HG03442 (cell line): ENCODE data around the gene HDAC1.
"Not testable (repeated sequence)": the region's sequence is repeated elsewhere in the genome, so short reads cannot be mapped to it uniquely, and the experiment has no call there.

Experiments used
- ATAC-seq: cut with Tn5 transposase; IDR thresholded peaks from one replicate; pipeline ENCODE4 v1.9.1; 2021; ENCODE audit warnings: mild to moderate bottlenecking, moderate library complexity; ENCODE audit not compliant: unreplicated experiment

The HDAC1 gene

DNA sequence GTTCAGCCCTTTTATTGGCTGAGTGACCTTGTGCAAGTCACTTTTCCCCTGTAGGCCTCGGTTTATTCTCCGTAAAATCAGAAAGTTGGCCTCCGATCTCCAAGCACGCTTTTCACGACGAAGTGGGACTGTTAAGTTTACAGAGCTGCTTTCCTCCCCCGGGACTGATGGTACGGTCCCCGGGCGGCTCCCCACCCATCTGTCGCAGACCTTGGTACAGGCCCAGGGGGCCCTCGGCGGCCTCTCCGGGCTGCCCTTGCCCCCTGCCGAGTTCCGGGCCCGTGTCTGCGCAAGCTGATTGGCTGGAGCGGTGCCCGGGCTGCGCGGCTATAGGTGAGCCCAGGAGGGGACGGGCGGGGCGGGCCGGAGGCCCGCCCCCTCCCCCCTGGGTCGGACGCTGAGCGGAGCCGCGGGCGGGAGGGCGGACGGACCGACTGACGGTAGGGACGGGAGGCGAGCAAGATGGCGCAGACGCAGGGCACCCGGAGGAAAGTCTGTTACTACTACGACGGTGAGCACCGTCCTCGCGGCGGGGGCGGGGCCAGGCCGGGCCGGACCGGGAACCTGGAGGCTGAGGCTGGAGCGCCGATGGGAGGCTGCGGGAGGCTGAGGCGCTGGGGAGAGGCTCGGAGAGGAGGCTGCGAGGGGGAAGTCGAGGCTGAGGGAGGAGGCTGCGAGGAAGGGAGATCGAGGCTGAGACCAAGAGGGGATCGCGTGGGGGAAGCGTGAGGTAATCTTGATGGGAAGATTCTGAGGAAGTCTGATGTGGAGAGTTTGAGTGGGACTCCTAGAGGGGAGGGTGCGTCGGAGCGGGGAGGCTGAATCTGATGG, at the start of gene HDAC1:
TSS of gene HDAC1 (plus strand) at position 376 of the 831 bp plus-strand sequence. CDS start at position 463, 87 bp downstream.
- peak; percentile 95 for ATAC-seq

DNA sequence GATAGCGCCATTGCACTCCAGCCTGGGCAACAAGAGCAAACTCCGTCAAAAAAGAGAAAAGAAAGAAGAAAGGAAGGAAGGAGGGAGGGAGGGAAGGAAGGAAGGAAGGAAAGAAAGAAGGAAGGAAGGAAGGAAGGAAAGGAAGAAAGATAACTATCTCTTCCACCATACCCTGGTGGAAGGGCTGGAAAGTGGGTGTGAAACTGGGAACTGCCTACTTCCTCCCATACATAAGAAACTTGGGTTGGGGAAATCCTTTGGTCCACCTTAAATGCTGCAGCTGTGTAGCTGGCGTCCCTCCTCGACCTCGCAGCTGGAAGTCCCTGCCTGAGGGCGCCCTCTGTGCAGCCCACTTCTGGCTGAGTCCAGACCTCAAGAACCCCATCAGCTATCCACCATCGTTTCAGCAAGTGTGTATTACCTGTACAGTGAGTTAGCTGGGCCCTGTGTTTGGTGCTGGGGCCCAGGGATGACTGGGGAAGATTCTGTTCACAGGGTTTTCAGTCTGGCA, 49.5 kb upstream of the HDAC1 start:
- no peak for ATAC-seq

DNA sequence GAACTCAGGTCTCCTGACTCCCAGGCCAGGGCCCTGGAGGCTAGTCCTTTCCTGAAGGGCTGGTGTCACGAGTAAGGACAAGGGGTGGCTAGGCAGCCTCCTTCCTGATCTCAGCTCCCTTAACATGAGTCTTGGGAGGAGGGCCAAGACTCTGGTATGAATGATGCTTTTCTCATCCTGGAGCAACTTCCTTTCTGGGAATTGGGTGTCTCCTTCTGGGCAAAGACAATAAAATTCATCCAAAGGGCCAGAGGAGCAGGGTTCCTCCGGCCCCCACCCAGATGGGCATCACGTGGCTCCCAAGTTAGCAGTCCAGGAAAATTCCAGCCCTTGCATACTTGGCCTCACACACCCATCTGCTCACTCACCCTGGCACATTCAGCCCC, 45.0 kb upstream of the HDAC1 start, which contains the start of gene FAM167B:
TSS of gene FAM167B (plus strand) at position 335 of the 386 bp plus-strand sequence. CDS start 200 bp downstream, outside the sequence.
- no peak for ATAC-seq

DNA sequence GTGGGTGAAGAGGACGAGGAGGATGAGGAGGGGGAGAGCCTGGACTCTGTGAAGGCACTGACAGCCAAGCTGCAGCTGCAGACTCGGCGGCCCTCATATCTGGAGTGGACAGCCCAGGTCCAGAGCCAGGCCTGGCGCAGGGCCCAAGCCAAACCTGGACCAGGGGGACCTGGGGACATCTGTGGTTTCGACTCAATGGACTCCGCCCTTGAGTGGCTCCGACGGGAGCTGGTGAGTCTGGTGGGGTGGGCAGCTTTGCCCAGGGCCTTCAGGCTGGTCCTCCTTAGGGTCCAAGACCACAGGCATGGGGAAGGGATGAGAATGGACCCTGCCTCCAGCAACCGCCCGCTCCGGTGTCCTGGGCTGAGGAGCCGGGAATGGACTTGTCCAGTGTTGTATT, 44.4 kb upstream of the HDAC1 start:
- ATAC-seq = no peak

DNA sequence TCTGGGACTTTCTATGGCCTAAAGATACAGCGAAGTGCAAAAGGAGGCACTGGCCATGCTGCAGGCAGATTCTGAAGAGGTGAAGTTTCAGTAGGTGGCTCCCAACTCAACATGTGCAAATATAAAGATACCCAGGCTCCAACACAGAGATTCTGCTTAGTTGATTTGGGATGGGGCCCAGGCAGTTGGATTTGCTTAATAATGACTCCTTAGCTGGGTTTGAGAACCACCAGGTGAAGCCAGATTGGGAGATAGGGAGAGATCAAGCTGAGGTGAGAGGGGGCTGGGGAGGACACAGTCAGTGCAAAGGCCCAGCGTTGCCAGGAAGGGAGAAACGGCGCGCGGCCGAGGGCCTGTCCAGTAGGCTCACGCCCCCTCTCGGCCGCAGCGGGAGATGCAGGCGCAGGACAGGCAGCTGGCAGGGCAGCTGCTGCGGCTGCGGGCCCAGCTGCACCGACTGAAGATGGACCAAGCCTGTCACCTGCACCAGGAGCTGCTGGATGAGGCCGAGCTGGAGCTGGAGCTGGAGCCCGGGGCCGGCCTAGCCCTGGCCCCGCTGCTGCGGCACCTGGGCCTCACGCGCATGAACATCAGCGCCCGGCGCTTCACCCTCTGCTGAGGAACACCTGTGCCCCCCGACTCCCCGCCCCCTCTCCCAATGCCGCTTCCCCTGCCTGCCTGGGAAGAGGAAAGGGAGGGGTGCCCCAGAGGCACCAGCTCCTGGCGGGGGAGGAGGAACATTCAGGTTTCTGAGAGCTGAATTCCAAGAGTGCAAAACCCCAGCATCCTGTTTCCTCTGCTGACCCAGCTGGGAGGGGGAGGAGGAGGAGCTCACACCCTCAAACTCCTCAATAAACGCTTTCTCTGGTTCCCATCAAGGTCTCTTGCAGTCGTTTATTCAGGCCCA, 43.6 kb upstream of the HDAC1 start:
- peak; percentile 33 for ATAC-seq

DNA sequence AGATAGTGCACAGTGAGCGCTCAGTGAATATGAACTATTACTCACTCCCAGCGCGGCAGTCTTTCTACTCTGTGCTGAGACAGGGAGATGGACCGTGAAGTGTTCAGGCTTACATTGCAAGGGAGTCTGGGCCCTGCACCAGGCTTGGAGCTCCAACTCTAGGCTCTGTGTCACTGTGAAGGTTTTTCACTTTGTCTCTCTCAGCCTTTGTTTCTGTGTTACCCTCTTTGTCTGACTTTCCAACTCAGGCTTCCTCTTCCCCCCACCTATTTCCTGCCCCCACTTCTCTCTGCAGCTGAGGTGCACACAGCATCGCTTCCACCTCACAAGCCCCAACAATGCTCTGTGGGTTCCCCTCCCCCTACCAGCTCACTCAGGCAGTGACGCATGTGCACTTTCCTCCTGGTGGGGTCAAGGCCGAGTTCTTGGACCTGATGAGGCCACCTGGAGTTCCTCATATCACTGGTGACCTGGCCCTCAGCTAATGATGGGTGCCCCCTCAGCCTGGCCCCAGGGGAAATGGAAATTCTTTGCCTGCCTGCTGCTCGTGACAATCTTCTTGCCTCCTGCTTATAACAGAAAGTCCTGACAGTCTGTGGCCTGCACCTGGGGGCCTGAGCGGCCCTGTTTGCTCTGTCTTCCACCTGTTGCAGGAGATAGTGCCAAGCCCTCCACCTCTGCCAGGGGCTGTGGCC, 41.9 kb upstream of the HDAC1 start:
- ATAC-seq = peak; percentile 49

DNA sequence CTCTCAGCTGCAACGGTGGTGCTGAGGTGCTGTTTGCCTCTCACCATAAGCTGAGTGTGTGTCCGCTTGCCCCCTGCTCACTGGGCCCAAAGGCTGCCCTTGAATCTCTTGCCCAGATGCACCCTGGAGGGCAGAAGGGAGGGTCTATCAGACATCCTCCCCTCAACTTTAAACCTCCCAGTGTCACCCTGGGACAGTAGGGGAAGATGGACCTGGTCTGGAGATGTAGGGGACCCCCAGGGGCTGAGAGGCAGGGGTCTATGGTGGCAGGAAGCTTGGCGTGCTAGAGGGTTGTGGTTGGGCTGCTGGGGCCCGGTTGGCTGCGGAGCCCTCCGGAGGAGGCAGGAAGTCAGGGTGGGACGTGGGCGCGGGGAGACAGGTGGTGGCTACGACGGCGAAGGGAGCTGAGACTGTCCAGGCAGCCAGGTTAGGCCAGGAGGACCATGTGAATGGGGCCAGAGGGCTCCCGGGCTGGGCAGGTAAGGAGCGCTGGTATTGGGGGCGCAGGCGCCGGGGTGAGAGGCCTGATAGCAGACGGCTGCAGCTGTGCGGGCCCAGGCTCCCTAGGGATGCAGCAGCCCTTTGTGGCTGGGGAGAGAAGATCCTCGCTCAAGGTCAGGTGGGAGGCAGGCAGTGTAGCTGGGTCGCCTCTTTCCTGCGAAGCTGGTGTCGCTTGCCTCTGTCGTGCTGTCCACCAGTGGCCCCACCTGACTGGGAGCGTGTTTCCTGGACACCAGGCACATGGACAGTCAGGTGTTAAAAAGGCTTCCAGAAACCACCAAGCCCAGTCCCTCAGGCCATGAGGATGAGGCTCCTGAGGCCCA, 40.8 kb upstream of the HDAC1 start, which contains the start of gene LCK:
TSS of gene LCK (plus strand) at position 373 of the 824 bp plus-strand sequence. CDS start 23,065 bp downstream, outside the sequence.
- ATAC-seq = no peak

DNA sequence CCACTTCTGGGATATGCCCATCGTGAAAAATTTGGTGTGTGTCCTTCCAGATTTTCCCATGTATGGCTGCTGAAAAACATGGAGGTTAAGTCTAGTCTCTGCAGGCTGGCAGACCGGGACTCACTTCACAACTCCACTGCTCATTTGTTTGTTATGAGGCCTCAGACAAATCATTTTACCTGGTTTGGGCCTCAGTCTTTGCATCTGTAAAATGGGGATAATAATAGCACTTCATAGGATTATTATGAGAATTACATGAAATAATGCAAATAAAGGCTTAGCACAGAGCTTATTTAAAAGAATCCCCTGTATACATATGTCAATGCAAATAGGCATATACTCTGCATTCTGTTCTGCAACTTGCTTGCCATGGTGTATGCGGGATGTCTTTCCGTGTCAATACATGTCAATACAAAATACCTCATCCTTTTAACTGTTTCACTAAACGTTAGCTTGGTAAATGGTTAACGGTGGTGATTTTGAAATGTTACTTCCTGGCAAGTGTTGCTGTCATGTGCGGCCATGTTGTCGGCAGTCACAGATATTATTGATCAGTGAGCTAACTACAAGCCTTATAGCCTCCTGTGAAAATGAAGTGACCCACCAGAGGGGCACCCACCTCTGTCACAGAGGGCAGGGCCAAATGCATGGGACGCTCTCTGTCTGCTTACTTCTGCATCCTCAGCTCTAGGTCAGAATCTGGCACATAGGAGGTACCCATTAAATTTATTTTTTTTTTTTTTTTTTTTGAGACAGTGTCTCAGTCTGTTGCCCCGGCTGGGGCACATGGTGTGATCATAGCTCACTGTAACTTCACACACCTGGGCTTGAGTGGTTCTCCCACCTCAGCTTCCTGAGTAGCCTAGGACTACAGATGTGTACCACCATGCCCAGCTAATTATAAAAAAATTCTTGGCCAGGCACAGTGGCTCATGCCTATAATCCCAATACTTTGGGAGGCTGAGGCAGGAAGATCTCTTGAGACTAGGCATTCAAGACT, 36.5 kb upstream of the HDAC1 start:
- no peak for ATAC-seq

DNA sequence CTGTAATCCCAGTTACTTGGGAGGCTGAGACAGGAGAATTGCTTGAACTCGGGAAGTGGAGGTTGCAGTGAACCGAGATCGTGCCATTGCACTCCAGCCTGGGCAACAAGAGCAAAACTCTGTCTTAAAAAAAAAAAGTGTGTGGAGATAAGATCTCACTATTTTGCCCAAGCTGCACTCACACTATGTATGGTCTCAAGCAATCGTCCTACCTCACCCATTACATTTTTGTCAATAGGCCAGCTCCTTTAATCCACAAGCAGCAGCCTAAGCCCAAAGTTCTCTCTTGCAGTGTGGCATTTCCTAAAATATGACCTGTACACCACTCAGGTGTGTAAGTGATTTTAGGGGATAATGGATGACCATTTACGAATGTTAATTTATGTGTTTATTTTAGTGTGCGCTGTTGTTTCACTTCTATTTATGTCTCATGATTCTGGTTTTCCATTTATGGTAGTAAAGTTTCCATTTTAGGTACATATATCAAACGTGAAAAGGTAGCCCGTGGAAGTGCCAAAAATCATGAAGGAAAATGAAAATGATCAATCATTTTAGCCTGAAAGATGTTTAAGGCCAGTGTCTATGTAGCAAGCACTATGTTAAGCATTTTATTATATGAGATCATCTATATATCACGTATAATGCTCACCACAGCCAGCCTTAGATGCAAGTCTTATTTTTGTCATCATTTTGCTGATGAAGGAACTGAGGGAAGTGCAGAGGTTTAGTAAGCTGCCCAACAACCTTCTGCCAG, 35.2 kb upstream of the HDAC1 start:
- ATAC-seq = no peak

DNA sequence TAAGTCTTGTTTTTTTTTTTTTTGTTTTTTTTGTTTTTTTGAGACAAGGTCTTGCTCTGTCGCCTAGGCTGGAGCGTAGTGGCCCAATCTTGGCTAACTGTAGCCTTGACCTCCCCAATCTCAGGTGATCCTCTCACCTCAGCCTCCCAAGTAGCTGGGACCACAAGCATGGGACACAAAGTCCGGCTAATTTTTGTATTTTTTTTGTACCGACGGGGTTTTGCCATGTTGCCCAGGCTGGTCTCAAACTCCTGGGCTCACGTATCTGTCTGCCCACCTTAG, 34.7 kb upstream of the HDAC1 start:
- no peak for ATAC-seq

DNA sequence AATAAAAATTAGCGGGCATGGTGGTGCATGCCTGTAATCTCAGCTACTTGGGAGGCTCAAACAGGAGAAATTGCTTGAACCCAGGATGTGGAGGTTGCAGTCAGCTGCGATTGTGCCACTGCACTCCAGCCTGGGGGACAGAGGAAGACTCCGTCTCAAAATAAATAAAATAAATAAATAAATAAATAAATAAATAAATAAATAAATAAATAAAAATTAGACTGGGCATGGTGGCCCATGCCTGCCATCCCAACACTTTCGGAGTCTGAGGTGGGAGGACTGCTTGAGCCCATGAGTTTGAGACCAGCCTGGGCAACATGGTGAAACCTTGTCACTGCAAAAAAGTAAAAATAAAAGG, 28.7 kb upstream of the HDAC1 start:
- not testable (repeated sequence) for ATAC-seq

DNA sequence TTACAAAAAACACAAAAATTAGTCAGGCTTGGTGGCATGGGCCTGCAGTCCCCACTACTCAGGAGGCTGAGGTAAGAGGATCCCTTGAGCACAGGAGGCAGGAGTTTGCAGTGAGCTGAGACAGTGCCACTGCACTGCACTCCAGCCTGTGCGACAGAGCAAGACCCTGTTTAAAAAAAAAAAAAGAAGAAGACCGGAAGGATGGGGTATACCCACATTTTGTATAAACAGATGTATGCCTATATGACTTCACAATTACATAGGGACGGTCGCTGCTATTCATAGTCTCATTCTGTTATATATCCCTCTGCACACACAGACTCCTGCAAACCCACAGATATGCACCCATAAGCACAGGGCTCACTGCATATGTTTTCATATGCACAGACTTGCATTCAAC, 28.1 kb upstream of the HDAC1 start:
- no peak for ATAC-seq

DNA sequence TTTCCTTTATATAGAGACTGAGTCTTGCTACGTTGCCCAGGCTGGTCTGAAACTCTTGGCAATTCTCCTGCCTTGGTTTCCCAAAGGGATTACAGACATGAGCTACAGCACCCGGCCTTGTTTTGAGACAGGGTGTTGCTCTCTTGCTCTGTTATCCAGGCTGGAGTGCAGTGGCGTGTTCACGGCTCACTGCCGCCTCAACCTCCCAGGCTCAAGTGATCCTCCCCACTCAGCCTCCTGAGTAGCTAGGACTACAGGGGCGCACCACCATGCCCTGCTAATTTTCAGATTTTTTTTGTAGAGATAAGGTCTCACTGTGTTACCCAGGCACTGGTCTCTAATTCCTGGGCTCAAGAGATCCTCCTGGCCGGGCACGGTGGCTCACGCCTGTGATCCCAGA, 26.0 kb upstream of the HDAC1 start:
- no peak for ATAC-seq

DNA sequence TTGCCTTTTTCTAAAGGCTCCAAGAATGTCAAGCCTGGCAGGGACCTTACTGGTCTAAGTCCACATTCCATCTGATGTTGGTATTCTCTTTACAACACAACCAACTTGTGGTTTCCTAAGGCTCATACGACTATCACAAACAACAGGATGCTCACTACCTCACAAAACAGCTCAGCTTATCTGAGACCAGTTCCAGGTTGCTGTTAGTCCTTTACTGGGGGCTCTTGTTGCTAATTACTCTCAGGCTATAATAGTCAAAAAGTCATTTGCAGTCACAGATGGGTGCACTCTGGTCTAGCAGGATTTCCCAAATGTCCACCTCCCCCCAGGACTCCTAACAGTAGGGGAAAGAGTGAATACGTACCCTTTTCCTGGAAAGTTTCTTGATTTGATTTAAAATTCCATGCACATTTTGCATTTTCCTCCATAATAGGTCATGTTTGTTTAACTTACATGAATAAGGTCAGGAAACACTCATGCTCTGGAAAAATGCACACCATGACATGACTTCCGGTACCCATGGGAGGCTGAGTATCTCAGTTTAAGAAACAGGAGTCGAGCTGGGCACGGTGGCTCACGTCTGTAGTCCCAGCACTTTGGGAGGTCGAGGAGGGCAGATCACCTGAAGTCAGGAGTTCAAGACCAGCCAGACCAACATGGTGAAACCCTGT, 24.8 kb upstream of the HDAC1 start:
- ATAC-seq = no peak

DNA sequence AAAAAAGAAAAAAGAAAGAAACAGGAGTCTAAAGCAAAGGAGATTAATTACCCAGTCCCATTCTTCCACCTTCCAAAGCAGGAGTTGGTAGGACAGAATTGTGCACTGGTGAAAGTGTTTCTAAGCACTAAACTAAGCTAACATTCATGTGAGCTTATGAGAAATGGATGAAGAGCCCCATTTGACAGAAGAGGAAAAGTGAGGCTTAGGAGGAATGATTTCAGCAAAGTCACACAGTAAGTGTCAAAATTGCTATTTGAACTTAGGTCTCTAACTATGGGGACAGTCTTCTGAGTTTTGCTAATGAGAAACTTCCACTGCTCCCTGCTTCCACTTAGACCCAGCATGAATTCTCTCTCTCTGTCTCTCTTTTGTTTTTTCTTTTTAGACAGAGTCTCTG, 22.1 kb upstream of the HDAC1 start:
- ATAC-seq = no peak

DNA sequence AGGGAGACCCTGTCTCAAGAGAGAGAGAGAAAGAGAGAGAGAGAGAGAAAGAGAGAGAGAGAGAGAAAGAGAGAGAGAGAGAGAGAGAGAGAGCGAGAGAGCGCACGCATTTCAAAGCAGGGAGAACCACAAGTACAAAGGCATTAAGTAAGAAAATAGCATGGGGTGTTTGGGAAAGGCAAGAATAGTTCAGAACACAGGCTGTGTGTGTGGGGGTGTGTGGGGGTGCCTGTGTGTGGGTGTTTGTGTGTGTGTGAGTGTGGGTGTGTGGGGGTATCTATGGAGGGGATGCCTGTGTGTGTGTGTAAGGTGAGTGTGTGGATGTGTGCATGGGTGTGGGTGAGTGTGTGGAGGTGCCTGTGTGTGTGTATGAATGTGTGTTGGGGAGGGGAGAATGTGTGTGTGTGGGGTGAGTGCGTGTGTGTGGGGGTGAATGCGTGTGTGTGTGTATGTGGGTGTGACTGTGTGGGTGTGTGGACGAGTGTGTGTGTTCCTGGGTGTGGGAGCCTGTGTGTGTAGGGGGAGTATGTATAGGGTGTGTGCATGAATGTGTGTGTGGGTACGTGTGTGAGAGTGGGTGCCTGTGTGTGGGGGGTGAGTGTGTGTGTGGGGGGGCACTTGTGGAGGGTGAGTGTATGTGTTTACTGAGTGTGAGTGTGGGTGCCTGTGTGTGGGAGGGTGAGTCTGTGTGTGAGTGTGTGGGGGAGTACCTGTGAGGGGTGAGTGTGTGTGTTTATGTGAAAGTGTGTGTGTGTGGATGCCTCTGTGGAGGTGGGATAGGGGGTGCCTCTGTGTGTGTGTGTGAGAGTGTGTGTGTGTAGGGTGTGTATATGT, 19.1 kb upstream of the HDAC1 start:
- no peak for ATAC-seq
